ENCODE results near the gene CBX4. TPM values are rescaled to one million over a fixed set of nuclear protein-coding genes. Genes with fewer than 3 reads are reported as not detected.

The CBX4 gene
- total RNA-seq, 1 donor = 8.3 TPM

DNA sequence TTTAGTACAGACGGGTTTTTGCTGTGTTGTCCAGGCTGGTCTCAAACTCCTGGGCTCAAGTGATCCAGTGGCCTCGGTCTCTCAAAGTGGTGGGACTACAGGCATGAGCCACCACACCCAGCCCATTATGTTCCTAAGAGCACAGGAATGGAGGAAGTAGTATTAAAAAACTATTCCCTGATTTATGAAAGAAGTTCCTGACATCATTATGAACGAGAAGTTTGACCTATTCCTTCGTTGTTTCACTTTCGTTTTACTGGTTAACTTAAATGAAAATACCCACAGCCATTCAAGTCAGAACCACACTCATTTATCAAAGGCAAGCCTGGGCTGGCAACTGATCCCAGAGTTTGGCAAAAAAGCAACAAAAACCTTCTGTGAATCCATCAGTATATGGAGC is 13.5 kb upstream of the CBX4 start:
- TF ChIP-seq CTCF (IDR thresholded peaks at IDR 0.05; ENCODE audit: insufficient read depth, low read length) = no peak
- peak; percentile 69 for DNase-seq (ENCODE audit: low read depth)
- peak overlapping the region; percentile 49 for H3K4me3 ChIP-seq (ENCODE audit: low read depth, low read length)

- no peak for DNase-seq (ENCODE audit: low read depth)
- TF ChIP-seq CTCF (IDR thresholded peaks at IDR 0.05; ENCODE audit: insufficient read depth, low read length) = no peak
- H3K4me3 ChIP-seq (ENCODE audit: low read depth, low read length) = no peak overlapping the region
These were observed 12.2 kb upstream of the CBX4 start for GRCh38 chr17:79851461-79851817.

DNA sequence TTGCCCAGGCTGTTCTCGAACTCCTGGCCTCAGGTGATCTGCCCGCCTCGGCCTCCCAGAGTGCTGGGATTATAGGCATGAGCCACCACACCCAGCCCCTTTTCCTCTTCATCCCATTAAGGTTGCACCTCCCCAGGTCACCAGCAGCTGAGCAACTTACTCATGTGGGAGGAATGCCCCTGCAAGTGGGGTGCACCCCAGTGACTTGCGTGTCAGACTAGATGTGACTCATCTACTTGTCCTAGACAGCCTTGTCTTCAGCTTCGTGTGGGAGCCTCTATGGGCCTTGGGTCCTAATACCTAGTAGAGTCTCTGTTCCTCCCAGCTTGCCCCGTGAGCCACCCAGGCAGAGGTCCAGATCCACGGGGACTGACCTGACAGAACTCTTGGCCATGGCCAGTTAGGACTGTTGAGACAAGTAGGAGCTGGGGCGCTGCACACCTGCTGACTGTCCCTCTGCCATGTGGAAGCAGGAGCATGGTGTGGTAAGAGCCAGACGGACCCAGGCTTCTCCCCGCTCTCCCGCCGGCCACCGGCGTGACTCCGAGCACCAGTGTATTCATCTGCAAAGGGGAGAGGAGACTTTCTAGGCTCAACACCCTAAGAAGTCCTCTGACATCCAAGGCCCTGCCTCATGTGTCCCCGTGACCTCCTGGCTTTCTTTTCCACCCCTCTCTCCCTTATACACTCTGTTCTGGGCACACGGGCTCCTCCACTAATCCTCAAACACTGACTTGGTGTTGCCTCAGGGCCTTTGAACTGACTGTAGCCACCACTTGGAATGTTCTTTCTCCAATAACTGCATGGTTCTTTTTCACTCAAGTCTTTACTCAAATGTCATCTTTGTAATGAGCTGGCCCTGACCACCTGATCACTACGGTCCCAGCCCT is 11.6 kb upstream of the CBX4 start:
- peak; percentile 36 for DNase-seq (ENCODE audit: low read depth)
- no peak overlapping the region for H3K4me3 ChIP-seq (ENCODE audit: low read depth, low read length)
- no peak for TF ChIP-seq CTCF (IDR thresholded peaks at IDR 0.05; ENCODE audit: insufficient read depth, low read length)

DNA sequence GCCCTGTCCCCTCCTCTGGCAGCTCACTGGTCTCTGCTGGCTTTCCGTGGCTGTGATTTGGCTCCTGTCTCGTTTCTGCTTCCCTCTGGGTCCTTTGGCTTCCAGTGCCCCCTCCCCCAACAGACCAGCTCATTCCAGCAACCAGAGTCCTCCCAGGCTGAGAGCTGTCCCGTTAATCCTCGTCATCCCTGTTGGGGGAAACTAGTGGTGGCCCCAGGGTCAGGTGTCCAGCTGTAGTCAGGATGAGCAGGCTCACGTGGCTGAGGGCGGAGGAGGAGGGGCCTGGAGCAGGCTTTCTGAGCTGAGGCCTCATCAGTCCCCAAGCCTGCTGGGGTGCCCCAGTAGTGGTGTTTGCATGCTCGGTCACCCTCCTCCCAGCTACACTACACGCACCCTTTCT is 10.7 kb upstream of the CBX4 start:
- TF ChIP-seq CTCF (IDR thresholded peaks at IDR 0.05; ENCODE audit: insufficient read depth, low read length) = no peak
- no peak overlapping the region for H3K4me3 ChIP-seq (ENCODE audit: low read depth, low read length)
- no peak for DNase-seq (ENCODE audit: low read depth)

DNA sequence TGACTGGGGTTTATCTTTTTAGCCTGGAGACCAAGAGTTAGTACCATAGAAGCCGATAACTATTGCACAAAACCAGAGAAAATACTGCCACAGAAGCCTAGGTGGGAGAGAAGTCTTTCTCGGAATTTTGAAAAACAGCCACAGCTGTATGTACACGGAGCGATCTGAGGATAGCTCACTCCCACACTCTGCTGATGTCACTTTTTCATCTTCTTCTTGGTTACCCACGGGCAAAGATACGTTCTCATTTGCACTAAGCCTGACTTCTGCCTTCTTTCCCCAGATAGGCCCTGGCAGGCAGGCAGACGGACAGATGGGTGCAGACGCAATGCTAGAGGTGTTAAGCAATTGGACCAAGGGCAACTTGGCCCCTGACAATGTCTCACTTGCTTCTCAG is 9.1 kb upstream of the CBX4 start:
- no peak overlapping the region for H3K4me3 ChIP-seq (ENCODE audit: low read depth, low read length)
- no peak for TF ChIP-seq CTCF (IDR thresholded peaks at IDR 0.05; ENCODE audit: insufficient read depth, low read length)
- no peak for DNase-seq (ENCODE audit: low read depth)

- no peak for DNase-seq (ENCODE audit: low read depth)
These were observed 8.6 kb upstream of the CBX4 start for GRCh38 chr17:79847698-79848369.

More at GRCh38 chr17:79847698-79848369, 8.6 kb upstream of the CBX4 start:
- no peak for TF ChIP-seq CTCF (IDR thresholded peaks at IDR 0.05; ENCODE audit: insufficient read depth, low read length)
- H3K4me3 ChIP-seq (ENCODE audit: low read depth, low read length) = no peak overlapping the region

All from fibroblast of the aortic adventitia (primary cell).